GM12878 (cell line): ENCODE data around the gene RYR2.

ENCODE experiments used
- BHLHE40 ChIP-seq, 2 experiments: fragments of 450-650 bp in 1 of 2; IDR thresholded peaks; 2 replicates each; pipeline ENCODE4 v1.6.1; 2011 to 2017; ENCODE audit warnings: low read depth in 2 of 2, borderline replicate concordance in 1 of 2, improper control_type of control experiment in 1 of 2, low read length in 1 of 2, mild to moderate bottlenecking in 1 of 2
- CBX5 ChIP-seq: sonication (generic); IDR thresholded peaks from 2 replicates; pipeline ENCODE4 v1.6.1; 2016; ENCODE audit warnings: low read depth, moderate library complexity, mild to moderate bottlenecking, inconsistent platforms
- CEBPB ChIP-seq, 2 experiments: fragments of 150-350 bp in 1 of 2; IDR thresholded peaks; 2 replicates each; pipeline ENCODE4 v1.6.1; 2012 to 2014; ENCODE audit warnings: low read depth in 2 of 2, low read length in 2 of 2, borderline replicate concordance in 1 of 2, inconsistent platforms in 1 of 2
- NR2F1 ChIP-seq: fragments of 450-650 bp; conservative IDR thresholded peaks from 2 replicates; pipeline ENCODE4 v1.6.1; 2017; ENCODE audit warnings: mild to moderate bottlenecking
- ZSCAN29 ChIP-seq: fragments of 450-650 bp; IDR thresholded peaks from 2 replicates; pipeline ENCODE4 v1.6.1; 2017; ENCODE audit warnings: mild to moderate bottlenecking, moderate library complexity

- TF ChIP-seq CBX5, result no peak
- no peak for TF ChIP-seq NR2F1
- no peak for TF ChIP-seq ZSCAN29
- no peak for TF ChIP-seq BHLHE40 (IDR thresholded peaks at IDR 0.05; ENCODE audit: borderline replicate concordance in 1 of 2, low read depth in 2 of 2, low read length in 1 of 2)
- no peak for TF ChIP-seq CEBPB (IDR thresholded peaks at IDR 0.05; ENCODE audit: borderline replicate concordance in 1 of 2, low read depth in 2 of 2, low read length in 2 of 2)
These were observed 698.9 kb downstream of the RYR2 start for GRCh38 chr1:237740846-237741245.
